CD14-positive monocyte (primary cell): ENCODE measurements around the gene FANCC. TPM values are rescaled to one million over a fixed set of nuclear protein-coding genes. Genes with fewer than 3 reads are reported as not detected.

Experiments
- DNase-seq, 3 donors: peaks; one replicate each; pipeline ENCODE4 v3.0.0-alpha.2; 2011 to 2022
- H2AFZ ChIP-seq: 2 replicates; pipeline ENCODE4 v1.6.0; 2012; ENCODE audit warnings: mild to moderate bottlenecking, low read depth, low read length, inconsistent platforms; ENCODE audit not compliant: insufficient read depth, poor library complexity, severe bottlenecking
- H3K27ac ChIP-seq, 2 donors: 1 replicate in 1 of 2; 2 replicates in 1 of 2; pipeline ENCODE4 v1.5.1; 2012 to 2013; ENCODE audit warnings: low read length in 2 of 2, control low read depth in 1 of 2, inconsistent platforms in 1 of 2, low read depth in 1 of 2, mild to moderate bottlenecking in 1 of 2
- H3K27me3 ChIP-seq, 2 donors: one replicate each; pipeline versions ENCODE4 v1.6.0 to v1.6.1; 2011 to 2013; ENCODE audit warnings: low read length in 2 of 2; ENCODE audit not compliant: control insufficient read depth in 2 of 2, insufficient read depth in 2 of 2
- H3K36me3 ChIP-seq, 2 donors: replicated peaks in 1 of 2; 1 replicate in 1 of 2; 2 replicates in 1 of 2; pipeline versions ENCODE4 v1.5.1 to v1.6.1; 2012 to 2013; ENCODE audit warnings: low read length in 2 of 2, control low read depth in 1 of 2, inconsistent platforms in 1 of 2, mild to moderate bottlenecking in 1 of 2; ENCODE audit not compliant: insufficient read depth in 2 of 2, control insufficient read depth in 1 of 2
- H3K4me1 ChIP-seq, 2 donors: 1 replicate in 1 of 2; 2 replicates in 1 of 2; pipeline versions ENCODE4 v1.5.1 to v1.6.1; 2012 to 2013; ENCODE audit warnings: low read length in 2 of 2, control low read depth in 1 of 2, inconsistent platforms in 1 of 2, mild to moderate bottlenecking in 1 of 2, moderate library complexity in 1 of 2; ENCODE audit not compliant: insufficient read depth in 2 of 2, control insufficient read depth in 1 of 2
- H3K4me2 ChIP-seq: replicated peaks from 2 replicates; pipeline ENCODE3; 2012; ENCODE audit warnings: low read length, moderate library complexity, mild to moderate bottlenecking; ENCODE audit not compliant: poor library complexity, severe bottlenecking; ENCODE audit errors: extremely low read depth
- H3K4me3 ChIP-seq, 3 experiments: fragments of 200-600 bp in 1 of 3; sonication (generic) in 1 of 3; replicated peaks in 1 of 3; 1 replicate in 2 of 3; 2 replicates in 1 of 3; pipeline ENCODE4 v1.5.1; 2011 to 2013; ENCODE audit warnings: low read length in 3 of 3, mild to moderate bottlenecking in 3 of 3, control low read depth in 2 of 3, low read depth in 2 of 3, inconsistent platforms in 1 of 3, moderate library complexity in 1 of 3
- H3K79me2 ChIP-seq: 2 replicates; pipeline ENCODE4 v1.6.0; 2012; ENCODE audit warnings: mild to moderate bottlenecking, control low read depth, inconsistent platforms, low read length, moderate library complexity; ENCODE audit not compliant: insufficient read depth
- H3K9ac ChIP-seq: 2 replicates; pipeline ENCODE4 v1.6.0; 2017; ENCODE audit warnings: low read length, mild to moderate bottlenecking; ENCODE audit not compliant: insufficient read depth, poor library complexity, severe bottlenecking
- H3K9me3 ChIP-seq, 2 donors: replicated peaks in 1 of 2; 1 replicate in 1 of 2; 2 replicates in 1 of 2; pipeline versions ENCODE4 v1.5.1 to v1.6.1; 2012 to 2013; ENCODE audit warnings: low read length in 2 of 2, control low read depth in 1 of 2; ENCODE audit not compliant: control insufficient read depth in 1 of 2, insufficient read depth in 1 of 2
- H4K20me1 ChIP-seq: 2 replicates; pipeline ENCODE4 v1.6.0; 2012; ENCODE audit warnings: mild to moderate bottlenecking, low read length, control low read depth, moderate library complexity; ENCODE audit not compliant: insufficient read depth
- H3K27ac Mint-ChIP-seq, 7 donors: one replicate each; pipeline ENCODE4 v1.8.0; 2020; ENCODE audit warnings: mild to moderate bottlenecking in 7 of 7, mixed read lengths in 7 of 7, moderate library complexity in 6 of 7, inconsistent platforms in 2 of 7
- H3K27me3 Mint-ChIP-seq, 3 donors: one replicate each; pipeline ENCODE4 v1.8.0; 2021 to 2022; ENCODE audit warnings: low read depth in 3 of 3, mild to moderate bottlenecking in 3 of 3, mixed read lengths in 3 of 3, moderate library complexity in 3 of 3, inconsistent platforms in 1 of 3
- H3K36me3 Mint-ChIP-seq, 2 donors: one replicate each; pipeline ENCODE4 v1.8.0; 2020; ENCODE audit warnings: mixed read lengths in 2 of 2, inconsistent platforms in 1 of 2, mild to moderate bottlenecking in 1 of 2
- H3K4me1 Mint-ChIP-seq: one replicate; pipeline ENCODE4 v1.8.0; 2020; ENCODE audit warnings: mild to moderate bottlenecking, mixed read lengths
- H3K4me3 Mint-ChIP-seq, 2 donors: one replicate each; pipeline ENCODE4 v1.8.0; 2020; ENCODE audit warnings: mild to moderate bottlenecking in 2 of 2, mixed read lengths in 2 of 2, moderate library complexity in 1 of 2
- H3K9me3 Mint-ChIP-seq, 7 donors: one replicate each; pipeline ENCODE4 v1.8.0; 2020 to 2022; ENCODE audit warnings: mixed read lengths in 7 of 7, mild to moderate bottlenecking in 6 of 7, moderate library complexity in 6 of 7, inconsistent platforms in 2 of 7
- WGBS: methylation state at CpG from one replicate; pipeline ENCODE4 v1.1.5; 2013; ENCODE audit warnings: missing lambda C conversion rate; ENCODE audit not compliant: insufficient coverage; 5-methylcytosine and 5-hydroxymethylcytosine counted together
- intact Hi-C, 2 donors: fragments of 100-400 bp; cut with micrococcal nuclease; formaldehyde crosslinking; loops; one replicate each; pipeline versions ENCODE4 v1.15.0 to v1.15.1; 2023
- polyA plus RNA-seq, 3 donors: library from polyadenylated mRNA; depleted of rRNA in 1 of 3; unstranded in 2 of 3; stranded (reverse) in 1 of 3; fragments of 300-500 nt in 2 of 3; fragments of >200 nt in 1 of 3; fragmentation: Illumina TruSeq in 2 of 3; gene quantifications; 1 replicate in 2 of 3; 2 replicates in 1 of 3; pipeline ENCODE4 v1.2.3, GENCODE V29; 2012 to 2021
- TF ChIP-seq, protein P1 (sequence below): fragments of 200-600 bp; IDR thresholded peaks from one replicate; pipeline ENCODE4 v1.8.0; 2022; ENCODE audit warnings: antibody characterized with exemption, mild to moderate bottlenecking

FANCC gene
- polyA plus RNA-seq, 3 donors, result 1.2 to 2.2 (median 1.5) TPM

DNA sequence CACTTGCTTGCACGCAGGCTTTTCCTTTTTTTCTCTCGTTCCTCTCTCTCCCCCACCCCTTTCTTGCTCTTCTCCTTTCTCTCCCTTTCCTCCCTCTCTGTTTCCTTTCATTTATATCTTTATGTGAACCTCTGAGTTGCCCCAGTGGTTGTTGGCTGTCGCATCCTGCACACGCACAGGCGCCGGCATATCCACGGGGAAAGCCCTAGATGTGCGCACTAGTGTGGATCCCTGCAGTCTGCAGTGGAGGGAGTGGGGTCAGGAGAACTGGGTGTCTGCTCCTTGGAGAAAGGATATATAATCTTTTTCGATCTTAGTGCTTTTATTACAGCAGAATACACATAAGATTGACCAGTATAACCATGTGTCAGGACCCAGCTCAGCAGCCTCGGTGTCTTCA lies 223.5 kb downstream of the FANCC start:
- TF ChIP-seq, protein P1, sequence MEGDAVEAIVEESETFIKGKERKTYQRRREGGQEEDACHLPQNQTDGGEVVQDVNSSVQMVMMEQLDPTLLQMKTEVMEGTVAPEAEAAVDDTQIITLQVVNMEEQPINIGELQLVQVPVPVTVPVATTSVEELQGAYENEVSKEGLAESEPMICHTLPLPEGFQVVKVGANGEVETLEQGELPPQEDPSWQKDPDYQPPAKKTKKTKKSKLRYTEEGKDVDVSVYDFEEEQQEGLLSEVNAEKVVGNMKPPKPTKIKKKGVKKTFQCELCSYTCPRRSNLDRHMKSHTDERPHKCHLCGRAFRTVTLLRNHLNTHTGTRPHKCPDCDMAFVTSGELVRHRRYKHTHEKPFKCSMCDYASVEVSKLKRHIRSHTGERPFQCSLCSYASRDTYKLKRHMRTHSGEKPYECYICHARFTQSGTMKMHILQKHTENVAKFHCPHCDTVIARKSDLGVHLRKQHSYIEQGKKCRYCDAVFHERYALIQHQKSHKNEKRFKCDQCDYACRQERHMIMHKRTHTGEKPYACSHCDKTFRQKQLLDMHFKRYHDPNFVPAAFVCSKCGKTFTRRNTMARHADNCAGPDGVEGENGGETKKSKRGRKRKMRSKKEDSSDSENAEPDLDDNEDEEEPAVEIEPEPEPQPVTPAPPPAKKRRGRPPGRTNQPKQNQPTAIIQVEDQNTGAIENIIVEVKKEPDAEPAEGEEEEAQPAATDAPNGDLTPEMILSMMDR, result no peak
- WGBS, result 100% methylated on average over 5 of the region's 10 CpGs
- Mint-ChIP-seq H3K9me3 (peaks cover 0 to 3% (median 0%) of the 10 kb centered on the region in 7 donors), H3K4me3 (peak overlapping the region in 1 of 2 donors; percentile 16), H3K4me1 (peaks cover 19% of the 10 kb centered on the region), H3K27ac (no peak overlapping the region), H3K36me3 (peaks cover 0 to 1% of the 10 kb centered on the region in 2 donors), H3K27me3 (peaks cover 0 to 17% (median 16%) of the 10 kb centered on the region in 3 donors)
- H2AFZ ChIP-seq, result no peak overlapping the region
- no peak for DNase-seq
- H3K4me1 ChIP-seq, result no peaks in the 10 kb centered on the region
- H3K27me3 ChIP-seq, result no peaks in the 10 kb centered on the region
- H3K36me3 ChIP-seq, result no peaks in the 10 kb centered on the region
- no peak overlapping the region for H3K9ac ChIP-seq
- no peaks in the 10 kb centered on the region for H3K9me3 ChIP-seq
- H3K27ac ChIP-seq, result no peak overlapping the region
- intact Hi-C loops, result no loop called here
- H4K20me1 ChIP-seq, result no peaks in the 10 kb centered on the region
- H3K79me2 ChIP-seq, result no peaks in the 10 kb centered on the region
- H3K4me2 ChIP-seq, result no peak overlapping the region
- no peak overlapping the region for H3K4me3 ChIP-seq

DNA sequence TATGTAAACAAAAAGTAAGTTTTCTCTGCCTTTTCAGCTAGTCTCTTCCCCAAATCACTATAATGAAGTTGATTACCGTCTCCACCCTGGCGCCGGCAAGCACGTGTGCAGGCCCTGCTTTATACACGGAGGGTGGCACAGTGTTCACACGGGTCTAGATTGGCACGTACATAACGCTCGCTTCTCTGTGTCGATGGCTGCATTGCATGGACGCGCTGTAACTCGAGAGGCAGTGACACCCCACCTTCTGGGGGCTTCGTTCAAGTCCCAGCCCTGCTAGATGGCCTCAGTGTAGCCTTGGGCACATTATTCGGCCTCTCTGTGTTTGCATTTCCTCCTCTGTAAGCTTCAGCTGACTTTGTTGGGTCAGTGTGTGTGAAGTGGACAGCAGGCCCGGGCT lies 223.9 kb downstream of the FANCC start:
- Histone ChIP-seq H3K4me1 (no peaks in the 10 kb centered on the region), H2AFZ (no peak overlapping the region), H3K4me2 (no peak overlapping the region), H3K27ac (no peak overlapping the region), H3K9me3 (no peaks in the 10 kb centered on the region), H3K27me3 (no peaks in the 10 kb centered on the region), H3K4me3 (no peak overlapping the region), H3K36me3 (no peaks in the 10 kb centered on the region), H3K79me2 (no peaks in the 10 kb centered on the region), H3K9ac (no peak overlapping the region), H4K20me1 (no peaks in the 10 kb centered on the region)
- peaks cover 19% of the 10 kb centered on the region for H3K4me1 Mint-ChIP-seq
- intact Hi-C loops, result no loop called here
- no peak overlapping the region for H3K4me3 Mint-ChIP-seq
- H3K27me3 Mint-ChIP-seq, result peaks cover 0 to 17% (median 16%) of the 10 kb centered on the region in 3 donors
- peaks cover 0 to 1% of the 10 kb centered on the region in 2 donors for H3K36me3 Mint-ChIP-seq
- TF ChIP-seq, protein P1, result no peak
- WGBS, result 98% methylated on average over 15 of the region's 16 CpGs
- no peak overlapping the region for H3K27ac Mint-ChIP-seq
- no peak for DNase-seq
- peaks cover 0 to 3% (median 0%) of the 10 kb centered on the region in 7 donors for H3K9me3 Mint-ChIP-seq
